HG03558 (cell line): ENCODE results near the gene TOLLIP.
A peak's percentile ranks its signal among the peaks of the same experiment; 100 is the strongest.

Source experiments
- ATAC-seq: cut with Tn5 transposase; IDR thresholded peaks from one replicate; pipeline ENCODE4 v1.9.1; 2021; ENCODE audit warnings: moderate number of reproducible peaks; ENCODE audit not compliant: unreplicated experiment; ENCODE audit errors: extremely low read depth

The TOLLIP gene

GRCh38 chr11:1323774-1324173 lies 14.3 kb upstream of the TOLLIP start:
- ATAC-seq, result no peak

- ATAC-seq, result no peak
Measured at GRCh38 chr11:1317993-1318392, 8.6 kb upstream of the TOLLIP start.

DNA sequence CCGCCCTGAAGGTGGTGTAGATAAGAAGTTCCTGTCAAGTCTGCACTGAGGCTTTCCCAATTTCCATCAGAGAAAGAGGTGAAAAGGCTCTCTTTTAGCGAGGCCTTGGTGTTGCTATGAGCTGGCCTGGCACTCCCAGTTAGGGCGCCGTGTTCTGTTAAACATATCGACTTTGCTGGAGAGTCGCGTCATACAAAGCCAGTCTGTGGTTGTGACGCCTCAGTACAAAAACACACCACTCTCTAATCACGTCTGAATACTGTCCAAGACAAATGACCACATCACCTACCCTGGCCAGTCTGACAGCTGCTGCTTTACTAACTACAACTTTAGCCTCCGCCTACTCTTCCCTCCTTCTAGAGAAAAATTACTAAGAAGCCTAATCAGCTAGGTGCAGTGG lies 8.0 kb upstream of the TOLLIP start:
- ATAC-seq, result no peak

DNA sequence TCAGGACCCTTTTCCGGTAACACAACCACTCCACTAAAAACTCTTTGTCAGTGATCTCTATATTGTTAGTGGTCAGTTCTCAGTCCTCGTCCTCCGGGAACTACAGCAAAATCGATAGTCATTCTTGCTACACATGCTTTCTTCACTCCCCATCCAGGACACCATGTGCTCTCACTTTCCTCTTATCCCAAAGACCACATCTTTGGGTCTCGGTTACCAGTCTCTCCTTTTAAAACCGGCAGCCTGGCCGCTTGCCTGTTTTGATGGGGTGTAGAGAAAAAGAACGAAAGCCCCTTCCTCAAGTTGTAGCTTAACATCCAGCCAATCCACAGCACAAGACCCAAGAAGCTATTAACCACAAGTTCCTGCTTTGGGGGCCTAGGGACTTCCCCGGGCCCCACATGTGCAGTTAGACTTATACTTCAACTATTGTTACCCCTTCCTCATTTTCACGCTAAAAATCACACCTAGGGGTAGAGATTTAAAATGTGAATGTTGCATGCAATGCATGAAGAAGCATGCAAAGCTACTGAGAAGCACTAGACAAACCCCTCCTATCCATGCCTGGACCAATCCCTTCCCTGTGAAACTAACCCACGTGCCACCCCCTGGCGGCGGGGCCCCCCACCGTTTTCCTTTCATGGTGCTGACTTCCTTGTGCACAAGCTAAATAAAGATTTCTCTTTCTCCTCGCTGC lies 1.5 kb upstream of the TOLLIP start:
- ATAC-seq, result no peak

- ATAC-seq, result no peak
Measured at GRCh38 chr11:1310318-1310687, 871 bp upstream of the TOLLIP start.

- peak; percentile 17 for ATAC-seq
Measured at GRCh38 chr11:1308743-1309497, 512 bp downstream of the TOLLIP start.

DNA sequence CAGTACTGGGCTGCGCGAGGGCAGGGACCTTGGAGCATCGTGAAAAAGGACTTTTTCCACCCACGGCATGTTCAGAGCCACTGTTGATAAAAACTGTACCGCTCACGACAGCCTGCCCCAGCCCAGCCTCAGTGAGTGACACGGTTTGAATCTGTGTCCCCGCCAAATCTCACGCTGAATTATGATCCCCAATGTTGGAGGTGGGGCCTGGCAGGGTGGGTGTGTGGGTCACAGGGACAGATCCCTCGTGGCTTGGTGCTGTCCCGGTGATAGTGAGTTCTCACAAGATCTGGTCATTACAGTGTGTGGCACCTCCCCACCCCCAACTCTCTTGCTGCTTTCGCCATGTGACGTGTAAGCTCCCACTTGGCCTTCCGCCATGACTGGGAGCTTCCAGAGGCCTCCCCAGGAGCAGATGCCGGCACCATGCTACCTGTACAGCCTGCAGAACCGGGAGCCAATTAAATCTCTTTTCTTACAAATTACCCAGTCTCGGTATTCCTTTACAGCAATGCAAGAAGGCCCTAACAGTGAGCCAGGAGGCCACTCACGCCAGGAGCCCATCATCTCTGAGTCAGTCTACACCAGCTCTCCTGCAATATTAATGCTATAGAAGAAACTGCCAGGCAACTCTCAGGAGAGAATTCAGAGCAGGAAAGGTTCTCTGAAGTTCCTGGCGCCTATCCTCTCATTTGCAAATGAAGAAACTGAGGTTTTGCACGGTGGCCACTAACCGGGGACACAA lies 1.3 kb downstream of the TOLLIP start:
- ATAC-seq, result no peak

DNA sequence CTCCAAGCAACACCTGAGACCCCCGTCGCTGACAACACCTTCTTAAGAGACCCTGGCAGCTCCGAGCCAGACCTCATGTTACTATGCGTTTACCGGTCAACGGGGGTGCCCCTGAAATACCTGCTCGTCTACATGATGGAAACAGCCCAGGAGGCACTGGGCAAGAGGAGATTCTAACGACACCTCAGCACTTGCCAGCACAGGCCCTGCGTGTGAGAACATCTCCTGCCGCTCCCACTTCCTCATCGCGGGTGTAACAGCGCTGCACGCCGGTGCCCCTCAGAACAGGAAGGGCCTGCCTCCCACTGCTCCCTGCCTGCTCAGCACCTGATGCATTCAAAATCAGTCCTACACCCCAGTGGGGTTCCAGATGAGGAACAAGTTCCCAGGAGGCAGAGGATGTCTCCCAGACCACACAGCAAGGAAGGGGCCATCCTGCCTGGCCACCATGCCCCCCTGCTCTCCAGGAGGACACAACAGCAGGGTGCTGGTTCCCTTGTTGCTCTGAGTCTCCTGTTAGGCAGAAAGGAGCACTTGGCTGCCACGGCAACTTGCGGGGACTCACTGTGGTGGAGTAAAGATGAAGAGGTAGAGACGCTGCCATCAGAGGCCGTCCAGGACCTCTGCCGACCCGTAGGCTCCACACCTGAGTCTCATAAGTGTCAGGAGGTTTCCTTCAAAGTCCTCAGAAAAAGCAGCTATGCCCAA lies 2.1 kb downstream of the TOLLIP start:
- no peak for ATAC-seq

- no peak for ATAC-seq
Measured at GRCh38 chr11:1306186-1307162, 3.0 kb downstream of the TOLLIP start.

DNA sequence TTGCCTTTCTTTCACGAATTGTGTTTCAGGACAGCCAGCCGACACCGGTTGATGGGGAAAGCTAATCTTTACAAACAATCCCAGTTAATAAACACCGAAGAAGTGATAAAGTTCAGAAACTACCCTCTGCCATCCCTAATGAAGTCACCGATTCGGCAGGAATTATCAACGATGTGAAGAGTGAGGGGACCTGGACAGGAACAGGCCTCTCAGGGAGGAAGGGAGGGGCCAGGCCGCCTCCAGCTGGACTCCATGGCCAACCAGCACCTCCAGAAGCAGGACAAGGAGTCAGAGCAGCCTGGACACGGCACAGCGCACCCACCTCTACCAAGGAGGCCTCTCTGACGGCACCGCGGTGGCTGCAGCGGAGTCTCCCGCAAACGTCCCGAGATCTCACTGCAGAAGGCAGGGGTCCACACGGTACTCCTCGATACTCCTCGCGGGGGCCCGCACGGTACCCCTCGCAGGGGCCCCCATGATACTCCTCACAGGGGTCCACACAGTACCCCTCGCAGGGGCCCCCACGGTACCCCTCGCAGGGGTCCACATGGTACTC lies 3.9 kb downstream of the TOLLIP start:
- ATAC-seq, result no peak

GRCh38 chr11:1305063-1305495 lies 4.4 kb downstream of the TOLLIP start:
- no peak for ATAC-seq

DNA sequence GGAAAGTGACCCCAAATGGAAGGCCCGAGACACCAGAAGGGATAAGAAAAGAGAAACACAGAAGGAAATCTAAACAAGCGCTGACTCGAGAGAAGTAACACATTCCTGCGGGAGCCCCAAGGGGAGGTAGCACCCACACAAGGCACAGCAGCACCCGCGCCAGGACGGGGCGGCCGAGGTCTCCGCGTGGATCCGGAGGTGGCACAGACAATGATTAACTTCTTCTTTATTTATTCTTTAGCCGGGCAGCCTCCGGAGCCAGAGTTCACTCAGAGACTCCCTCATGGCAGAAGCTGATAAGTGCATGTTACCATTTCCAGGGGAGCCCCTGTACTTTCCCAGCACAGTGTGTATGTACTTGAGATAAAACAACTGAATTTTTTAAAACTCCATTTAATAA lies 5.1 kb downstream of the TOLLIP start:
- no peak for ATAC-seq

DNA sequence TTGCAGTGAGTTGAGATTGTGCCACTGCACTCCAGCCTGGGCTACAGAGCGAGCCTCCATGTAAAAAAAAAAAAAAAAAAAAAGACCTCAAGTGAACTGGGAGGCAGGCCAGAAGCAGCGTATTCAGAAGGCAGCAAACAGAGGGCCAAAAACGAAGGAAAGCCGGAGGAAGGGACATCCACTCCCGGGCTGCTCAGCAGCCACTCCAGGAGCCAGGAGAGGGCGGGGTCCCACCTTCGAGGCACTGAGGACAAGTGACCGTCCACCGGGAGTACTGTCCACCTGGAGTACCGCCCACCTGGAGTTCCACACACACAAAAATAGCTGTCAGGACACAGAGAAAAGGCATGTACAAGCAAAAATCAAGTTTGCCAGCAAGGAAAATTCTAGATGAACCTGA lies 5.5 kb downstream of the TOLLIP start:
- no peak for ATAC-seq

DNA sequence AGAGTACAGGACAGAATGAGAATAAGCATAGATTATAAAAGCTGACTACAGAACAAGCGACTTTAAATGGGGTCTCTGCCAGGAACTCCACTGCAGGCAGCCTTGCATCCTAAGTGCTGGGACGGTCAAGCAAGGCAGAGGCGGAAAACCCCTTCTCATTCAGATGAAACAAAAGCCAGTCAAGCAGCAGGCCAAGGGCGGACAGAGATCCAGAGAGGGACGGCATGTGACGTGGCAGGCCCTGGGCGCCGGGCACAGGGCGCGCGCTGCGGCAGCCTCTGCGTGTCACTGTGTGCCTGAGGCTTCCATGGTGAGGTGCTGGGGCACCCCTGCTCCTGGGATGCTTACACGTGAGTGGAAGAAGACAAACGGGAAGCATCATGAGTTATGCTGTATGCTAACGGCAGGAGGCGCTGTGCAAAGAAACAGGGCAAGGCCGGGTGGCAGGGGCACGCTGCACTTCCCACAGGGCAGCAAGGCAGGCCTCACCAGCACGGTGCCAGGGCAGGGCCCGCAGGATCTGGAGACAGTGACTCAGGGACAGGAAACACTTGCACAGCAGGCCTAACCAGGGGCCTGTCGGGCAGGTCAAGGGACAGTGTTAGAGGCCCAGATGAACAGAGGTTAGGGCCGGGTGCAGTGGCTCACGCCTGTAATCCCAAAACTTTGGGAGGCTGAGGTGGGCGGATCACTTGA lies 6.2 kb downstream of the TOLLIP start:
- no peak for ATAC-seq

- ATAC-seq, result no peak
Measured at GRCh38 chr11:1302461-1303125, 6.8 kb downstream of the TOLLIP start.

- no peak for ATAC-seq
Measured at GRCh38 chr11:1302041-1302460, 7.4 kb downstream of the TOLLIP start.

- ATAC-seq, result no peak
Measured at GRCh38 chr11:1301220-1302000, 8.0 kb downstream of the TOLLIP start.
